Right lobe of liver (tissue), 6 donors: ENCODE measurements around the gene TWIST2. TPM values are rescaled to one million over a fixed set of nuclear protein-coding genes. Genes with fewer than 3 reads are reported as not detected.
A peak's percentile ranks its signal among the peaks of the same experiment; 100 is the strongest.

Experiments used
- ATAC-seq, 4 donors: fragments of 200-7000 bp; cut with Tn5 transposase; one replicate each; pipeline ENCODE4 v1.9.1; 2020; ENCODE audit warnings: mild to moderate bottlenecking in 4 of 4, moderate library complexity in 4 of 4
- DNase-seq, 3 donors: peaks; one replicate each; pipeline ENCODE4 v3.0.0-alpha.2; 2020
- H3K27ac ChIP-seq, 3 donors: fragments of 200-600 bp; one replicate each; pipeline ENCODE4 v1.8.0; 2022
- H3K27me3 ChIP-seq, 2 donors: fragments of 200-600 bp; one replicate each; pipeline ENCODE4 v1.8.0; 2022
- H3K36me3 ChIP-seq, 4 donors: fragments of 200-600 bp; sonication (generic) in 1 of 4; one replicate each; pipeline versions ENCODE4 v1.5.1 to v1.8.0; 2017 to 2022; ENCODE audit warnings: control low read depth in 1 of 4
- H3K4me1 ChIP-seq, 4 donors: fragments of 200-600 bp; sonication (generic) in 1 of 4; one replicate each; pipeline versions ENCODE4 v1.5.1 to v1.8.0; 2017 to 2022; ENCODE audit warnings: control low read depth in 1 of 4
- H3K4me3 ChIP-seq, 3 donors: fragments of 200-600 bp; one replicate each; pipeline ENCODE4 v1.8.0; 2022
- H3K9me3 ChIP-seq, 4 donors: fragments of 200-600 bp; sonication (generic) in 1 of 4; one replicate each; pipeline versions ENCODE4 v1.5.1 to v1.8.0; 2017 to 2022; ENCODE audit warnings: control low read depth in 1 of 4
- POLR2A ChIP-seq: fragments of 450-650 bp; IDR thresholded peaks from one replicate; pipeline ENCODE4 v1.6.1; 2017; ENCODE audit warnings: antibody characterized with exemption, mild to moderate bottlenecking
- WGBS: methylation state at CpG from one replicate; pipeline ENCODE4 v1.1.6; 2018; ENCODE audit warnings: low coverage, low lambda C conversion rate; ENCODE audit not compliant: insufficient coverage; ENCODE audit errors: missing lambda C conversion rate; 5-methylcytosine and 5-hydroxymethylcytosine counted together
- intact Hi-C, 2 donors: fragments of 100-400 bp; cut with DNase I; formaldehyde crosslinking; loops; one replicate each; pipeline versions ENCODE4 v1.11.2 to v1.14.1; 2022
- total RNA-seq, 6 experiments: library from RNA; depleted of rRNA in 2 of 6; stranded (reverse); fragments of >200 nt in 2 of 6; fragmentation: NEBNext Ultra II Directional in 3 of 6; extraction: Animal tissue kit (Norgen Biotek cat#: 25700) in 3 of 6; gene quantifications; one replicate each; pipeline versions ENCODE4 v1.1.0 to v1.2.4, GENCODE V29; 2016 to 2023
- TF ChIP-seq, protein P1 (sequence below), 4 donors: fragments of 200-600 bp in 3 of 4; fragments of 450-650 bp in 1 of 4; IDR thresholded peaks; one replicate each; pipeline versions ENCODE4 v1.5.1 to v1.8.0; 2016 to 2022; ENCODE audit warnings: antibody characterized with exemption in 4 of 4, mild to moderate bottlenecking in 2 of 4
- donor health status: DM: no; HTN: yes; CAD: no.
- donor health status: DM: no; HTN: no; CAD: no.
- donor health status: DM: no; HTN: no; CAD: no.
- donor health status: DM: no; HTN: yes; CAD: no.
- donor health status: DM: no; HTN: yes; CAD: no.

Gene TWIST2
- total RNA-seq, 6 experiments from 2014 or later = 0.15 to 0.56 (median 0.18) TPM; not detected in 3

DNA sequence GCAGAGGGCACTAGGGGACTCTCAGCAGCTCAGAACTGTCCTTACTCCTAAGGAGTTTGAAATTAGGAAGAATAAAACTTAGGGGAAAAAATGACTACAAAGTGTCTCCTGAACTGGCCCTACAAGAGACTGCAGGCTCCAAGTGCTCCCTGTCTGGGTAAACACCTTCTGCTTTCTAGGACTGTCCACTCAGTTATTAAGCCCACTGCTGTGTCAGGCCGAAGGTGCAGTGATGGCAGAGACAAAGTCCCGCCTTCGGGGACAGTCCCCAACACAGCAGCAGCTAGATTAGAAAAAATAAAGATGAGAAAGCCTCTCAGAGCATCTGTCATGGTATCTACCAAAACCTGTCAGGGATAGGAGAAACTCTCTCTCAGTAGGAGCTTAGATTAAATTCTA lies 28.3 kb downstream of the TWIST2 start:
- Histone ChIP-seq H3K9me3 (no peaks in the 10 kb centered on the region), H3K4me1 (no peaks in the 10 kb centered on the region), H3K27ac (no peak overlapping the region), H3K36me3 (no peaks in the 10 kb centered on the region), H3K4me3 (no peak overlapping the region), H3K27me3 (no peaks in the 10 kb centered on the region)
- TF ChIP-seq POLR2A = no peak
- TF ChIP-seq, protein P1, sequence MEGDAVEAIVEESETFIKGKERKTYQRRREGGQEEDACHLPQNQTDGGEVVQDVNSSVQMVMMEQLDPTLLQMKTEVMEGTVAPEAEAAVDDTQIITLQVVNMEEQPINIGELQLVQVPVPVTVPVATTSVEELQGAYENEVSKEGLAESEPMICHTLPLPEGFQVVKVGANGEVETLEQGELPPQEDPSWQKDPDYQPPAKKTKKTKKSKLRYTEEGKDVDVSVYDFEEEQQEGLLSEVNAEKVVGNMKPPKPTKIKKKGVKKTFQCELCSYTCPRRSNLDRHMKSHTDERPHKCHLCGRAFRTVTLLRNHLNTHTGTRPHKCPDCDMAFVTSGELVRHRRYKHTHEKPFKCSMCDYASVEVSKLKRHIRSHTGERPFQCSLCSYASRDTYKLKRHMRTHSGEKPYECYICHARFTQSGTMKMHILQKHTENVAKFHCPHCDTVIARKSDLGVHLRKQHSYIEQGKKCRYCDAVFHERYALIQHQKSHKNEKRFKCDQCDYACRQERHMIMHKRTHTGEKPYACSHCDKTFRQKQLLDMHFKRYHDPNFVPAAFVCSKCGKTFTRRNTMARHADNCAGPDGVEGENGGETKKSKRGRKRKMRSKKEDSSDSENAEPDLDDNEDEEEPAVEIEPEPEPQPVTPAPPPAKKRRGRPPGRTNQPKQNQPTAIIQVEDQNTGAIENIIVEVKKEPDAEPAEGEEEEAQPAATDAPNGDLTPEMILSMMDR (IDR thresholded peaks at IDR 0.05) = no peak
- intact Hi-C loops = no loop called here
- no peak for ATAC-seq
- DNase-seq = peak in 1 of 3 donors; percentile 13
- WGBS = 76% methylated on average over 3 of the region's 3 CpGs

DNA sequence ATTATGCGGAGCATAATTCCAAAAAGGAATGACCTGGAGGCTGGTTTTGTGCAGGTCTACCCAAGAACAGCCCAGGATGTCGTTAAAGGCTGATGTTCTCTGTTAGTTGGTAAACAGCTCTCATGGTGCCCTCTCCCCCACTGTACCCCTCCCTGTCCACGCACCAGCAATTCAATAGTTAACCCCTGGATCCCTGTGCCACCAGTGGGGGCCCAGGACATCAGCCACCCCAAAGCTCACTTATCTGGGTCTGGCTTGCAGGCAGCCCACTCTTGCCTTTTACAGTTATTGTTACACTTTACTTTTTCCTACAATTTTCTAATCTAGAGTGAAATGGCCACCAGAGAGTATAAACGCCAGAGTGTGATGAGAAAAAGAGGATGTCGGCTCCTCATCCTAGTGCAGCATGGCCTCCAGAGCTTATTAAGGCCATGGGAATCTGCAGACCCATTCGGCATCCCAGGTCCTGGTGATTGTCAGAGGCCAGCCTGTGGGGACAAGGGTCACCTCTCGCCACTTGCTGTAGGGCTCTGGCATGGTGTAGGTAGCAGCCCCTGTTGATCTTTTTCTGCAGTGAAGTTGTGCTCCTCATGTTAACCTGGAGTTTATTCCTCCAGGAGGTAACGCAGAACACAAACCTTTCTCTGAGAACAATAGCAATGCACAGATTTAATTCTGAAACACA lies 30.3 kb downstream of the TWIST2 start:
- DNase-seq = peak in 1 of 3 donors; percentile 13
- 74% methylated on average over 7 of the region's 8 CpGs for WGBS

DNA sequence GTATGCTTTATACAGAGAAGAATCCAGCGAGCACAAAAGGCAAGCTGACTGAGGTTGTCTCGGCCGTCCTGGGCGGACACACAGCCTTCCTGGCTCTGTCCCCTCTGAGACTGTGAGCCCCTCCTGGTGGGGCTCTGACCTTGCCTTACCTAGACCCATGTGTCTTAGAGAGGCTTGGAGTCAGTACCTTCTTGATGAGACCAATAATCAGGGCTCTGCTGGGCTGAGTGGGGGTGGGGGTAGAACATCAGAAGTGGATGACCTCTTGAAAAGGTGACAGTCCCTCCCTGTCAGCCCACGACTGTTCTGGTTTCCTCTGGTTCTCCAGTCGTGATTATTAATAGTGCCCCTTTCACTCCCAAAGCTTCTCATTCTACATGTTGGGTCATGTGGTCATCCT lies 31.2 kb downstream of the TWIST2 start:
- no peaks in the 10 kb centered on the region for H3K36me3 ChIP-seq
- DNase-seq = no peak
- no peaks in the 10 kb centered on the region for H3K4me1 ChIP-seq
- no peaks in the 10 kb centered on the region for H3K27me3 ChIP-seq
- intact Hi-C loops = no loop called here
- peak in 1 of 4 donors; percentile 16 for ATAC-seq
- TF ChIP-seq, protein P1 (IDR thresholded peaks at IDR 0.05) = no peak
- no peak for TF ChIP-seq POLR2A
- H3K27ac ChIP-seq = no peak overlapping the region
- 72% methylated on average over 5 of the region's 6 CpGs for WGBS
- no peaks in the 10 kb centered on the region for H3K9me3 ChIP-seq
- H3K4me3 ChIP-seq = no peak overlapping the region

More for the DNA sequence above, 30.3 kb downstream of the TWIST2 start:
- TF ChIP-seq POLR2A = no peak
- TF ChIP-seq, protein P1 (IDR thresholded peaks at IDR 0.05) = no peak
- intact Hi-C loops = no loop called here
- Histone ChIP-seq H3K27ac (no peak overlapping the region), H3K4me1 (no peaks in the 10 kb centered on the region), H3K4me3 (no peak overlapping the region), H3K27me3 (no peaks in the 10 kb centered on the region), H3K36me3 (no peaks in the 10 kb centered on the region), H3K9me3 (no peaks in the 10 kb centered on the region)
- ATAC-seq = no peak

DNA sequence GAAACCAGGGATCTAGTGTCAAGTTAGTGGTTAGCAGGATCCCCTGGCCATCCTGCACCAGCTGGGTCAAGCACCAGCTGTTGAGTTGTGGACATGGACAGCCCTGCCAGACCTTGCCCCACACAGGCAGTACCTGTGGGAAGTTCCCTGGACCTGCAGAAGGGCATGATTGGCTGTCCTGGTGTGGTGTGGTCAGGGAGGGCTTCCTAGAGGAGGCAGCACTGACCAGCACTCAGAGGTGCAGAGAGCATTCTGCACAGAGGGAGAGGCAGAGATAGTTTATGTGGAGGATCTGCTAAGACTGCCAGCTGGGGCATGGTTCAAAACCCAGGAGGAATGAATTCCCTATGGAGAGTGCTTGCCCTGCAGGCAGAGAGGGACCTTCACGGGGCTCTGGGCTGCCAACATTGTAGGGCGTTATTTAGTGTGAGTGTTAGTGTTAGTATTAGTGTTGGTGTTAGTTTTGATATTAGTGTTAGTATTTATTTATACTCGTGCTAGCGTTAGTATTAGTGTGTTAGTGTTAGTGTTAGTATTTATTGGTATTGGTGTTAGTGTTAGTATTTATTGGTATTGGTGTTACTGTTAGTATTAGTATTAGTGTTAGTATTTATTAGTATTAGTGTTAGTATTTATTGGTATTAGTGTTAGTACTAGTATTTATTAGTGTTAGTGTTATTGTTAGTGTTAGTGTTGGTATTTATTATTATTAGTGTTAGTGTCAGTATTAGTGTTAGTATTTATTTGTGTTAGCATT lies 31.9 kb downstream of the TWIST2 start:
- H3K4me3 ChIP-seq = no peak overlapping the region
- H3K36me3 ChIP-seq = no peaks in the 10 kb centered on the region
- 83% methylated on average over 4 of the region's 4 CpGs for whole genome bisulfite sequencing
- H3K9me3 ChIP-seq = no peaks in the 10 kb centered on the region
- TF ChIP-seq, protein P1 (IDR thresholded peaks at IDR 0.05) = no peak
- DNase-seq (peak in 1 of 3 donors; percentile 16), ATAC-seq (peak in 1 of 4 donors; percentile 11)
- intact Hi-C loops = no loop called here
- no peaks in the 10 kb centered on the region for H3K27me3 ChIP-seq
- no peaks in the 10 kb centered on the region for H3K4me1 ChIP-seq
- H3K27ac ChIP-seq = no peak overlapping the region
